HG03378 (cell line): ENCODE results near the gene SFT2D1.
A peak's percentile ranks its signal among the peaks of the same experiment; 100 is the strongest.

Experiments
- ATAC-seq: cut with Tn5 transposase; IDR thresholded peaks from one replicate; pipeline ENCODE4 v1.9.1; 2021; ENCODE audit warnings: mild to moderate bottlenecking, moderate library complexity; ENCODE audit not compliant: unreplicated experiment

Gene SFT2D1

GRCh38 chr6:166308769-166309589, 33.4 kb downstream of the SFT2D1 start:
- ATAC-seq: no peak

DNA sequence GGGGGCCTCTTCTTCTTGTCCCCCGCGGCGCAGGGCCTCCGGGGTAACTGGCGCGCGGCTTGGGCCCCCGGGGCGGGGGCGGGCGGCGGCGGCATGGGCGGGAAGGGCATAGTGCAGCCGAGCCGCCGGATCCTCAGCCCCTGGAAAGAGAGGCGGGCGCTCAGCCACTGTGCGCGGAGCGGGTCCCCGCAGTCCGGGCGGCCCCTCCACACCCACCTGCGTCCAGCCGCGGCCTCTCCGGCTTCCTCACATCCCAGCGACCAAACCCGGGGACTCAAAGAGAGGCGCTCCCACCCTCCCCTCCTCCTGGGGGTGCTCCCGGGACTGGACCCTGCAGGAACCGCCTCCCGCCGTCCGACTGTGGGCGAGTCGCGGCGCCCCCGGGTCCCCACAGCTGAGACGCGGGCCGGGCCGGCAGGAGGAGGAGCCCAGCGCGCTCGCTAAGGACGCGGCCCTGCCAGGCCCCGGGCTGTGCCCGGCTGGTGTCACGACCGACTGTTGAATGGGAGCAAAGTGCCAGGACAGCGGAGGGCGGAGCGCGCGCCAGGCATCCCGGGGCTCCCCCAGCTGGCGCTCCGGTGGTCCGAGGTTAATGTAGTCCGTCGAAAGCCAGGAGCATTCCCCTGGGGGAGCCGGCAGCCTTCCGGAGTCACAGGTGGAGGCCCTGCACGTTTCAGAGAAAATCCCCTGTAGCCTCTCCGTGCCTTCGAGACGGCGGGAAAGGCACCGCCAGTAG, 34.1 kb downstream of the SFT2D1 start, which contains the start of gene PRR18:
Gene PRR18, minus strand, starts transcription at position 360 of the 736 bp plus-strand sequence. Its CDS starts 250 bp downstream, at position 110.
- peak; percentile 53 for ATAC-seq

DNA sequence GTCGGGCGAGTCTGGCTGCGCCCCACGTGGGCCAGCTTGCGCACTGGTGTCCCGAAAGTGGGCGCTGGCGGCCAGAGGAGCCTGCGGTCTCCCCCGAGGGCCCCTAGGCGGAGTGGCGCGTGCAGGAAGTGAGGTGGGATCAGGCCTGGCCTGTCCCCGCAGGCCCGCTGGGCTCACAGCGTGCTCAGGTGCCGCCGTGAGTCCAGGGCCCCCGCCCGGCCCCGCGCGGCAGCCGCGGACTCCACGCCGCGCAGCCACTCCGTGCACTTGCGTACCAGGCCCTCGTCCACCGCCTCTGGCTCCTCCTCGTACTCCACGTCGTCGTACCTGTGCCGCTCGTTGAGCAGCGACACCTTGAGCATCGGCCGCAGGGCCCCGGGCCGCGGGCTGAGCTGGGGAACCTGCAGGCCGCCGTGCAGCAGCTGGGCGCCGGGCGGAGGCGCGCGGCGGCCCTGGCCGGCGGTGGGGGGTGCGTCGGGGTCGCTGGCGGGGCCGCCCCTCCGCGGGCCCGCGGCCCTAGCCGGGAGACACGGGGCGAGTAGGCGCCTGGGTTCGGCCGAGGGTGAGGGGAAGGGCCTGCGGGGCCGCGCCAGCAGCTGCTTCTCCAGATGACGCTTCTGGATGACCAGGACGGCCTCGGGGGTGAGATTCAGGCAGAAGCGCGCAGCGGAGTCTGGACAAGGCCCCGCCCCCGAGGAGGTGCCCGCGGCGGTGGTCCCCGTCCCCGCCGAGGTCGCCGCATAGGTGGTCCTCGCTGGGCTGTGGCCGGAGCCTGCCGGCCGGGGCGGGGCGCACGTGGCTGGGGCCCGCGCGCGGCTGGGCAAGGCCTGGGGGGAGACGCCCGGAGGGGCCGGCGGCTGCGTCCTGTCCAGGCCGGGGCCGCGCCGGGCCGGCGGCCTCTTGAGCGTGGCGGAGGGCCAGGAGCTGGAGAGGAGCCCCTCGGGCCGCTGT, 35.0 kb downstream of the SFT2D1 start:
- ATAC-seq: peak; percentile 26

DNA sequence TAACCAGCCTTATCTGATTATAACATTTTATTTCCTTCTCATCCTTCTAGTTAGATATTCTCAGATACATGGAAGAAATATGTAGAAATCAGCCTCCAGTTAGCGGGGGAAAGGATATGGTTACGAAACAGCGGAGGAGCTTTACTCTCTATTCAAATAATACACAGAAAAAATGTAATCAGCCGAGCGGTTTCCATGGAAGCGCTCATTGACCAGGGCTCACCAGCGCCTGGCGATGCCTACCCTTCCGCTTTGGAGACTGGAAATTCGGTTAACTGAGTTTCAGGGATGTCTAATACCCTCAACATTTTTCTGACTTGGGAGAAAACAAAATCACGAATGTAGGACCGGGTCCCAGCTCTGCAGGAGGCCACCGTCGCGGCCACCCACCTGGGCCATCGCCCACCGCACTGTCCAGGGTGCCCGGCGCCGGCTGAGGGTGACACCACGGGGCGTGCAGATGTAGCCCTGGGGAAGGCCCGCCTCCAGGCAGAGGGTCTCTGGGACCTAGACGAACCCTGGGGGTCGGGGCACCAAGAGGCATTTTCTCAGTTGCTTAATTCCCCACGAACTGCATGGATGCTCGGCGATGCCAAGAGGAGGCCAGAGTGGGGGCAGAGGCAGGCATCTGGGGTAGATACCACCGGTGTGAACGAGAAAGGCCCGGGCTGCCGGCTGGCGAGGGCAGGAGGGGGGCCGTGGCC, 35.8 kb downstream of the SFT2D1 start:
- ATAC-seq: no peak

- ATAC-seq: no peak
These were observed 36.7 kb downstream of the SFT2D1 start for GRCh38 chr6:166305562-166306117.

- no peak for ATAC-seq
These were observed 38.2 kb downstream of the SFT2D1 start for GRCh38 chr6:166304106-166304505.

DNA sequence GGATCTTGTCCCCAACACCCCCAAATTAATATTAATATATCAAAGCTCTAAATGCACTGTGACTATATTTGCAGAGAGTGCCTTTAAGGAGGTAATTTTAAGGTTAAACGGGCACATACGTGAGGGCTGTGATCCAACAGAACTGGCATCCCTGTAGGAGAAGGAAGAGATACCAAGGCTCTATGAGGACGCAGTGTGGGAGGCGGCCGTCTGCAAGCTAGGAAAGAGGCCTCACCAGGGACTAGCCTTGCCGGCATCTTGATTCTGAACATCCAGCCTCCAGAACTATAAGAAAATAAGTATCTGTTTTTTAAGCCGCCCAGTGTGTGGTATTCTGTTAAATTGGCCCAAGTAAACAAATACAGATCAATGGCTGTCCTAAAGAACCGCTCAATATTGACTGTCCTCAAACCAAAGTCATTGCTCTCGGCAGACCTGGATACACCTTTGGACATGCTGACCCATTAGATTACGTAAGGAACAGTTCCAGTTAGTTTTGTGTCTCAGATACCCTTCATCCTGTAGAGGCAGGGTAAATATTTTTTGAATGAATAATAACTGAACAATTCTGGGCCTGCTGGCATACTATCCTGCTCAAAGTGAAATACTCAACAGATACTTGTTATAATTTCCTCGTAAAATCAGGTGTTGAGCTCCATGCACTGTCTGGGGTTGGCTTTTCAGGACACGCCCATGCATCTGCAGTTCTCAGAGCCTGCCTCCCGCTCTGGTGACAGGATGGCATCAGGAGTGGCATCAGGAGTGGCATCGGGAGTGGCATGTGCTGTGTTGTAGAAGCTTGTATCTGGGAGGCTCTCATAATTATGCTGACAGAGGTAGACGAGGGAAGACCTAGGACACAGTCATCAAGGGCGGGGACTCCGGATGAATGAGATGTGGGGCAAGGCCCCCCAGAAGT, 40.5 kb downstream of the SFT2D1 start:
- ATAC-seq: no peak

- no peak for ATAC-seq
These were observed 41.9 kb downstream of the SFT2D1 start for GRCh38 chr6:166300357-166300987.

DNA sequence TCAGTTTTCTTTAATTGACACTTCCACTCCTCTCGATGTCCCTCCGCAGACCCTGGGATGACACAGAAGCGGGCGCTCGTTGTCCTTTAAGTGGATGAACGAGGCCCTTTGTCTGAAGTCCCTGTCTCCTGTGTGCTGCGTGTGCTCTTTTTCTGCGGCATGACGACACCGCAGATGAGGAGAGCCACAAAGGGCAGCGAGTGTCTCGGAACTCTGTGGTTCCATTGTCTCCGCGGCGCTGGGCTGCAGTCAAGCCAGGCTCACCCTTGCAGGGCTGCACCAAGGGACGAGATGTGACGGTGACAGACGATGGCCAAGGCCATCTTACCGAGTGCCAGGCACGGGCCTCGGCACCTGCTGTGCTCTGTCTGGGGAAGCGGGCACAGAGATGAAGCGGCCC, 44.7 kb downstream of the SFT2D1 start:
- ATAC-seq: no peak

DNA sequence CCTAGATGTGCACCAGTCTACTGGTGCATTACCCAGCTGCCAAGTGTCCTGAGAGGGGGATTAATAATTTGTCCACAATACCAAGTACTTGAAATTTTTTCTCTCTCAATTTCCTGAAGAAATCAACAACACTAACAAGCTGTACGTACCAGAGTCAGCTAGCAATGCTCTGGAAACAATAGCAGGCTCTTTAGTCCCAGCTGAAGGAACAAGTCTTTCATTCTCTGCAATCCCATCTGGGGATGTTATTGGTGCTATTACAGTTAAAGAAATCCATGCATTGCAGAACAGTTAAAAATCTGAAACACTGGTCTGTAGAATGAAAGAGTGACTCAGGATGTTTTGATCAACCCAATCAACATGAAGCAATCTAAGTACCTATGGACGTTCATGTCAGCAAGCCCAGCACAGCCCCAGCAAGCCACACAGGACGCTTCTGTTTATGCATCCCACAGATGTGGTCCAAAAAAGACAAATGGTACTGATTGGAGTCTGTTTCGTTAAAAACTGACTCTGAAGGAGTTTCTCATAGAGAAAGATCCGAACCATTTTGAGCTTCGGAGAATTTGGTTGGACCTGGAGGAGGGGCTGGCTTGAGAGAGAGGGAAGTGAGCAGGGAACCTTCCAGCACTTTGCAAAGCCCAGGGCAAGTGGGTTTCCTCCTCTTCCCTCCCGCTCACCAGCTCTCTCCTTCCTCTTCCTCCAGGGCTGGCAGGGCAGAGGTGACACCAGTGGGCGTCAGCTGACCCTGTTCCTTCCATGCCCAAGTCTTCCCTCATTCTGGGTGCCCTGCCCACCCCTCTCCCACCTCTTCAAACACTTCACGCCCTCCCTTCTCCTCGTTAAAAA, 46.1 kb downstream of the SFT2D1 start:
- ATAC-seq: no peak

GRCh38 chr6:166293731-166294584, 48.4 kb downstream of the SFT2D1 start:
- ATAC-seq: no peak

GRCh38 chr6:166289207-166290060, 52.9 kb downstream of the SFT2D1 start:
- ATAC-seq: no peak

- peak; percentile 97 for ATAC-seq
These were observed 55.5 kb downstream of the SFT2D1 start for GRCh38 chr6:166286839-166287271.

DNA sequence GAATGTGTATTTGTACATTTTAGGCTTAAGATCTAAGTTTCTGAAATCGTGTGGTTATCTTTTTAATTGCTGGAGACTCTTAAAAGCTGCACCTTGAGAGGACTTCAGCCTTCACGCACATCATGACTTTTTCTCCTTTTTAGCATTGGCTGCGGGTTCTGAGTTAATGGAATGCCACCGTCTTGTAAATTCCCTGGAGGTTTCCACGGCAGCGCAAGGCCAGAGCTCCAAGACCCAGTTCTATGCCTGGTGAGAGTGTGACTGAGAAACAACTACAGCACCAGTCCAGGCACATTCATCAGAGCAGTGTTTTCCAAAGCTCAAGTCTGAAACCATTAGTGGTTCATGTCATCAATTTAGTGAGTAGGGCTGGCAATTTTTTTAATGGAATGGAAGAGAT, 57.1 kb downstream of the SFT2D1 start:
- no peak for ATAC-seq

DNA sequence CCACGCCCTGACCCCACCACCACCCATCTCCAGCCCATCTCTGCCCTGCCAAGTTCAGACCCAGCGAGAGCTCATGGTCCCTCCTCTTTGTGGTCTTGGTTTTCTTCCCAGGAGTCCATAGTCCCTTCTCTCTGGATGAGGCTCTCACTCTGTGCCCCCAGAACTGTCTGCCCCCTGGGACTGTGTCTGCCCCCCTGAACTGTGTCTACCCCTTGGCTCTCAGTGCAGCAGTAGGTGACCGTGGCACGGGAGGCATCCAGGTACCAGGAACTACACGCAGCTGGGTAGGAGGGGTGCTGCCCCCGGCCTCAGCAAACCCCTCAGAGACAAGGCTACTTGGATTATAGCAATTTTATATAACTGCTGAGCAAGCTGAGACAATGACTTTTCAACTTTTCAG, 57.7 kb downstream of the SFT2D1 start:
- ATAC-seq: no peak
